GM12873 (cell line): ENCODE data around the gene LRP5.

Experiments
- TF ChIP-seq, protein P1 (sequence below): IDR thresholded peaks from 2 replicates; pipeline ENCODE4 v1.5.1; 2012; ENCODE audit warnings: low read depth, mild to moderate bottlenecking, moderate library complexity, low read length, control low read depth; ENCODE audit not compliant: insufficient read depth; ENCODE audit errors: missing control alignments

Gene LRP5

DNA sequence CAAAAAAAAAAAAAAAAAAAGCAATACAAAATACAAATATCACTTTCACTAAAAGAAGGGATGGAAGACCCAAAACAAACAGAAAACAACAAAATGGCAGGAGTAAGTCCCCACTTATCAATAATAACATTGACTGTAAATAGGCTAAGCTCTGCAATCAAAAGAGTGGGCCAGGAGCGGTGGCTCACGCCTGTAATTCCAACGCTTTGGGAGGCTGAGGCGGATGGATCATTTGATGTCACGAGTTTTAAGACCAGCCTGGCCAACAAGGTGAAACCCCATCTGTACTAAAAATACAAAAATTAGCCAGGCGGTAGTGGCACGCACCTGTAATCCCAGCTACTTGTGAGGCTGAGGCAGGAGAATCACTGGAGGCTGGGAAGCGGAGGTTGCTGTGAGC lies 138.3 kb downstream of the LRP5 start:
- TF ChIP-seq, protein P1, sequence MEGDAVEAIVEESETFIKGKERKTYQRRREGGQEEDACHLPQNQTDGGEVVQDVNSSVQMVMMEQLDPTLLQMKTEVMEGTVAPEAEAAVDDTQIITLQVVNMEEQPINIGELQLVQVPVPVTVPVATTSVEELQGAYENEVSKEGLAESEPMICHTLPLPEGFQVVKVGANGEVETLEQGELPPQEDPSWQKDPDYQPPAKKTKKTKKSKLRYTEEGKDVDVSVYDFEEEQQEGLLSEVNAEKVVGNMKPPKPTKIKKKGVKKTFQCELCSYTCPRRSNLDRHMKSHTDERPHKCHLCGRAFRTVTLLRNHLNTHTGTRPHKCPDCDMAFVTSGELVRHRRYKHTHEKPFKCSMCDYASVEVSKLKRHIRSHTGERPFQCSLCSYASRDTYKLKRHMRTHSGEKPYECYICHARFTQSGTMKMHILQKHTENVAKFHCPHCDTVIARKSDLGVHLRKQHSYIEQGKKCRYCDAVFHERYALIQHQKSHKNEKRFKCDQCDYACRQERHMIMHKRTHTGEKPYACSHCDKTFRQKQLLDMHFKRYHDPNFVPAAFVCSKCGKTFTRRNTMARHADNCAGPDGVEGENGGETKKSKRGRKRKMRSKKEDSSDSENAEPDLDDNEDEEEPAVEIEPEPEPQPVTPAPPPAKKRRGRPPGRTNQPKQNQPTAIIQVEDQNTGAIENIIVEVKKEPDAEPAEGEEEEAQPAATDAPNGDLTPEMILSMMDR: no peak

DNA sequence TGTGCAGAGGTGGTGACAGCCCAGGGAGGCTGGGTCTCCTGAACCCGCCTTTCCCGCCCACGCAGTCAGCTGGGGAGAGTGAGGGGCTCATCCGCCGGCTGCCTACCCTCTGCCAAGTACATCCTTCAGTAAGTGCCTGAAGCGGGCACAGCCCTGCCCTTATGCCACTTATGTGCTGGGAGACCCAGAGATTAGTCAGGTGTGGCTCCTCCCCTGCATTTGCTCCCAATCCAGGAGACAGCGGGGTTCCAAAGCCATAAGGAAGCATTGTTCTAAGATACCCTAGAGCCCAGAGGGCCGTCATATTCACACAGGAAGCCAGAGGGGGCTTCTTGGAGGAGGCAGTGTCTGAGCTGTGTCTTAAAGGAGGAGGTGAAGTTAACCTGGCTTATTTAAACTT lies 142.4 kb downstream of the LRP5 start:
- TF ChIP-seq, protein P1: no peak

DNA sequence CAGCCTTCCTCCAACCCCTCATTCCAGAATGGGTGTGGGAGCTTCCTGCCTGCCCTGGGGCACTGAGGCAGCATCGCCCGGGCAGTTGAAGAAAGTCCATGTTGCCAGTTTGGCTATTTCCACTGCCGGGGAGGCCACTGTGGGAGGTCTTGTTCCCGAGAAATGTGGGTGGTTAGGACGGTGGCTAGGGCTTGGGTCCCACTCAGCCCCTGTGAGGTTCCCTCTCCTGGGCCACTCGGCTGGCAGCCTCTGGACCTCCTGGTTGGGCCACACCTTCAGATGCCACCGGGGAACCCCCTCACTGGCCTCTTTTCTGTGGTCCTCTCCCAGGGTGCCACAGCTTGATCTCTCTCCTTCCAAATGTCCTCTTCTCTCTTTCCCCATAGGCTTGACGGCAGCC lies 143.1 kb downstream of the LRP5 start:
- TF ChIP-seq, protein P1: no peak

DNA sequence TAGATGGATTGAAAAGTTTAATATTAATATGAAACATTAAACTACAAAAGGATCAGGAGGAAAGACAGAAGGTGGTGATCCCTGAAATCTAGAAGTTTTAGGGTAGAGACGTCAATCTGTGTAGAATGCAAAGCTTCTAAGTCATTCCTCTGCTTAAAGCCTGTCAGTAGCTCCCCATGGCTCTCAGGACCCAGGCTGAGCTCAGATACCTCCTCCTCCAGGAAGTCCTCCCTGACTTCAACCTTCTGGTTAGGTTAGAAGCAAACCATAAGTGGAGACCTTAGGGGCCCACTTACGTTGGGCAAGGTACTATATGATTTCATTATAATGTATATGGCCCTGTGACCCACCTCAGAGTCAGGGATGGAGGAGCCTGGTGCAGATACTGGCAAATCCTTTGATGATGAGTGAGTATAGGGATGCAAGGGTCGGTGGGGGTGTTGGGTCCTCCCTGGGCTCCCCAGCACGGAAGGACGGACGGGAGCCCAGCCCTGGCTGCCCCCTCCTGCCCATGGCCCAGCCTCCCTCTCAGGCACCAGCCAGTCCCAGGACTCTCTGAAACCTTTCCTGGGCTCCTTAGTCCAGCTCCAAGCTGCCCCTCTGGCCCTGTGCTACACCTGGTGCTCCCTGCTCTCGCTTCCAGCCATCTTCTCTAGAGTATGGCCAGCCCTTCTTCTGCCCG lies 145.0 kb downstream of the LRP5 start:
- TF ChIP-seq, protein P1: no peak

DNA sequence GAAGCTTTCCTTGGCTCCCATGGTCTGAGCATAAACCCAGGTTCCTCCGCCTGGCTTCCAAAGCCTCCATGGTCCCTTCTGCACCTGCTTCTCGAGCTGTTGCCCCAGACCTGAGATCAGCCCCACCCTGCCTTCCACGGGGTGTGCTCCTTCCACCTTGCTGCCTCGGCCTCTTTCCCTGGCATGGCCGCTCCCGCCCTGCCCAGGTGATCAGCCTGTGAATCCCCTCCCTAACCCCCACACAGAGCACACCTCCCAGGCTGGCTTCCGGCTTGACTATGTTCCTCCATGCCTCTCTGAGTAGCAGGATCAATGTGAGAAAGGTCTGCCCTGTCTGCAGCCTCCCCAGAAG lies 145.5 kb downstream of the LRP5 start:
- TF ChIP-seq, protein P1: no peak

DNA sequence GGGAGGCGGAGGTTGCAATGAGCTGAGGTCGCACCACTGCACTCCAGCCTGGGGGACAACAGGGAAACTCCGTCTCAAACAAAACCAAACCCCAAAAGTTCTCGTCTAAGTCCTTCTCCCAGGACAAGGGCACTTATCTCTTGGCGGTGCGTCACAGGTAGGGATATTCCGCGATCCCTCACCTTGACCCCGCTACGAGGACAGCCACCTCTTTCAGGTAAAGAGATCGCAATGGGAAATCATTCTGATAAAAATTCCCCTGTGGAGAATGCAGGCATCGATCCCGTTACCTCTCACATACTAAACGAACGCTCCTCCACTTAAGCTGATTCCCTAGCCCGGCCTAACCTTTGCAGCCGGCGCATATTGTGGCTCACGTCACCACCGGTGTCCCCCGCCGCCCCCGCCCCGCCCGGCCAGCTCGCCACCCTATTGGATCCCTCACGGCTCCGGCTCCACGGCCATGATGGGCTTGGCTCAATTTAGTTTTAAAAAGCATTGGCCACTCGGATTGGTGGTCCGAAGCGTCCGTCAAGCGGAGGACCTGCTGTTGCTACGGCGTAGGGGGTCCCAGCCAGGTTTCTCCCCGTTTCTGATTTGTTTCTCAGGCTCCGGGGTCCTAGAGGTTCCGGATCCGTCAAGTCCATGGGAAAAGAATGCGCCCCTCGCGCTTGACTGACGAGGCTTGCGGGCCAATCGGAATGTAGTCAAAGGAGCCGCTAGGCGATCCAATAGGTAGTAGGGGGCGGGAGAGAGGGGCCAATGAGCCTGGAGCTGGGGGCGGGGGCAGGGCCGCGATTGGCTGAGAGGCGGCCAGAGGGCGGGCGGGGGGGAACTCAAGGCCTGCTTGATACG lies 147.7 kb downstream of the LRP5 start:
- TF ChIP-seq, protein P1: no peak

DNA sequence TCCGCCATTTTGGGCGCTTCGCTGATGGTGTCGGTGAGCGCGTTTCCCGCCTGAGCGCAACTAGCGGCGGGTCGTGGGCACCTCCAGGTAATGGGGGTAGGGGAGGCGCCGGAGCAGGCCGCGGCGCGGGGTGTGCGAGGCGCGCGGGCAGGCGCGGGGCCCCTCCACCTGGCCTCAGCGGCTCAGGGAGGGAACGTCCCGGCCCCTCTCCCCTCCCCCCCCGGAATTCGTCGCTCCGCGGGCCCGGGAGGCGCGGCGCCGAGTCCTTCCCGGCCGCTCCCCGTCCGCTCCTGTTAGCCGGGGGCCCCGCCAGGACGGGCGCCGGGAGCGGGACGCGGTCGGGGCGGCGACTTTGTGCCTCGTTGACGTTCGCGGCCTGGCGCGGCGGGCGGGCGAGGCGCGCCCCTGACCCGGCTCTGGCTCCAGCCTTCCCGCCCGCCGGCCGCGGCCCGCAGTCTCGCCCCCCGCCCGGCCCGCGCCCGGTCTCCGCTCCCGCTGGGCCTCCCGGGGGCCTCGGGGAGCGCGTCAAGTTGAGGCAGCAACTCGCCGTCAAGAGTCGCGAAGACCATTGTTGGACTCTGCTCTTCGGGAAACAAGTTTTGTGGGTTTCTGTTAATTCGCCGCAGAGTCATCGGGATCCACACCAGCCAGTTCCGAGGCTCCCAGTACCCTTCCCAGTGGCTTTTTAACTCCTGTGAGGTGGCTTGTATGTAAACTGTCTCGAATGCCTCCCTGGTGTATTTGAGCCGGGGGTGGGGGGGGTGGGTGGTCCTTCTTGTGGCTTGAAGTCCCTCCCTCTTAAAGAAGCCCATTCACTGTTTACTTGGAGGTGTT lies 148.6 kb downstream of the LRP5 start, which contains the start of gene PPP6R3:
TSS of gene PPP6R3 (plus strand) at position 12 of the 834 bp plus-strand sequence. CDS start 76,913 bp downstream, outside the sequence.
- TF ChIP-seq, protein P1: no peak
